ENCODE results near the gene TRAF1. TPM values are rescaled to one million over a fixed set of nuclear protein-coding genes. Genes with fewer than 3 reads are reported as not detected.

Gene TRAF1
- total RNA-seq, 1 experiment from 2014 or later = 1.8 TPM

GRCh38 chr9:120916991-120917880 is 9.4 kb downstream of the TRAF1 start:
- Mint-ChIP-seq H3K4me1 (peaks cover 41% of the 10 kb centered on the region), H3K36me3 (peaks cover 5% of the 10 kb centered on the region), H3K9me3 (peaks cover 11% of the 10 kb centered on the region), H3K27me3 (ENCODE audit: low read depth) (no peaks in the 10 kb centered on the region; the same call in 1 of the 2 replicates), H3K27ac (no peak overlapping the region), H3K4me3 (no peak overlapping the region)
- ChIA-PET POLR2A (interaction anchor here (0.6 to 0.9 kb wide), 3 partner anchors 17 to 124 kb away, joined by 3 read pairs; partner anchors contain the start of gene FBXW2), CTCF (interaction anchor here (0.6 to 1.8 kb wide), 12 partner anchors 9 to 161 kb away, joined by 3 to 12 read pairs (median 3); no protein-coding TSS in a partner anchor)
- ATAC-seq = no peak
- no peak for DNase-seq (ENCODE audit: low spot score)
- no peak for TF ChIP-seq JAZF1 (CRISPR knock-in tag; IDR thresholded peaks at IDR 0.05)
- TF ChIP-seq ARID4B (CRISPR knock-in tag; IDR thresholded peaks at IDR 0.05; ENCODE audit: borderline replicate concordance) = no peak
- TF ChIP-seq ZNF396 (CRISPR knock-in tag; IDR thresholded peaks at IDR 0.05; ENCODE audit: borderline replicate concordance) = no peak
- no peak for TF ChIP-seq TEAD1 (CRISPR knock-in tag; IDR thresholded peaks at IDR 0.05)
- no peak for TF ChIP-seq GABPB1 (CRISPR knock-in tag; IDR thresholded peaks at IDR 0.05)
- TF ChIP-seq ZNF138 (CRISPR knock-in tag; conservative IDR thresholded peaks at IDR 0.05) = no peak
- no peak for TF ChIP-seq HMGA2 (CRISPR knock-in tag; IDR thresholded peaks at IDR 0.05)
- no peak for TF ChIP-seq ZSCAN18 (CRISPR knock-in tag; IDR thresholded peaks at IDR 0.05)
- no peak for TF ChIP-seq ZBTB43 (CRISPR knock-in tag; IDR thresholded peaks at IDR 0.05)
- TF ChIP-seq ZNF425 (CRISPR knock-in tag; conservative IDR thresholded peaks at IDR 0.05) = no peak
- TF ChIP-seq OVOL2 (CRISPR knock-in tag; IDR thresholded peaks at IDR 0.05; ENCODE audit: borderline replicate concordance) = no peak
- no peak for TF ChIP-seq NR1H2 (CRISPR knock-in tag; IDR thresholded peaks at IDR 0.05)
- TF ChIP-seq SOX15 (CRISPR knock-in tag; IDR thresholded peaks at IDR 0.05) = no peak
- TF ChIP-seq CBFB (CRISPR knock-in tag; IDR thresholded peaks at IDR 0.05; ENCODE audit: low read depth) = no peak
- TF ChIP-seq PRDM15 (CRISPR knock-in tag; IDR thresholded peaks at IDR 0.05) = no peak
- TF ChIP-seq CREM (CRISPR knock-in tag; IDR thresholded peaks at IDR 0.05) = no peak

Data from WTC11 (cell line).